Chondrocyte (in vitro differentiated cells): ENCODE results near the gene LEKR1. TPM values are rescaled to one million over a fixed set of nuclear protein-coding genes. Genes with fewer than 3 reads are reported as not detected.

ENCODE experiments used
- DNase-seq: peaks from one replicate; pipeline ENCODE4 v3.0.0; 2021; ENCODE audit warnings: mixed read lengths, low spot score
- H3K27ac Mint-ChIP-seq: one replicate; pipeline ENCODE4 v1.8.0; 2021; ENCODE audit warnings: mild to moderate bottlenecking, moderate library complexity, mixed read lengths; ENCODE audit not compliant: unreplicated experiment
- H3K27me3 Mint-ChIP-seq: 2 replicates; pipeline ENCODE4 v1.8.0; 2021; ENCODE audit warnings: low read depth, mixed read lengths
- H3K36me3 Mint-ChIP-seq: 2 replicates; pipeline ENCODE4 v1.8.0; 2021; ENCODE audit warnings: low read depth, mixed read lengths
- H3K4me1 Mint-ChIP-seq: 2 replicates; pipeline ENCODE4 v1.8.0; 2021; ENCODE audit warnings: low read depth, mild to moderate bottlenecking, mixed read lengths
- H3K4me3 Mint-ChIP-seq: one replicate; pipeline ENCODE4 v1.8.0; 2021; ENCODE audit warnings: mild to moderate bottlenecking, moderate library complexity, mixed read lengths; ENCODE audit not compliant: unreplicated experiment
- H3K9me3 Mint-ChIP-seq: 2 replicates; pipeline ENCODE4 v1.8.0; 2021; ENCODE audit warnings: low read depth, mixed read lengths
- total RNA-seq: library from RNA; stranded (reverse); gene quantifications from 3 replicates; pipeline ENCODE4 v1.2.1, GENCODE V29; 2021
- TF ChIP-seq, protein P1 (sequence below): fragments of 200-600 bp; sonication (generic); IDR thresholded peaks from 2 replicates; pipeline ENCODE4 v1.5.0; 2021; ENCODE audit warnings: antibody characterized with exemption, mild to moderate bottlenecking, moderate library complexity

LEKR1 gene
- total RNA-seq, 1 donor from 2014 or later, result 0.45 TPM

DNA sequence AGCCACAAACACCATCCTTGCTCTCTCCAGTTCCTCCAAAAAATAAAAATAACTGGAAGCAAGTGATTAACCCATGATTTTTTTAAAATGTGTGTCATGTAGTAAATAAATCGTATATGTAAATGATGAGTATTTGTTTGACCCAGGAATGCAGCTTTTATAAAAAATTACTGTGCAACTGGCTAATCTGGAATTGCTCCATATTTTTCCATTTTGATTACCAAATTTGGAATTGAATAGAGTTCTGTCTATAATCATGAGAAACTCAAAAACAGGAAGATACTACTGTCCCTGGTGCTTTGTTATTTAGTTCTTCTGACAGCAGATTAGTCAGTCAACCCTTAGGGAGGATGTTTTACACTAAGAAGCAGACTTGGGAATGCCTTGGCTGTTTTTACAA, 217.6 kb downstream of the LEKR1 start:
- Mint-ChIP-seq H3K4me3 (no peak overlapping the region), H3K27me3 (no peaks in the 10 kb centered on the region), H3K36me3 (no peaks in the 10 kb centered on the region), H3K4me1 (no peaks in the 10 kb centered on the region), H3K9me3 (no peaks in the 10 kb centered on the region), H3K27ac (no peak overlapping the region)
- TF ChIP-seq, protein P1, sequence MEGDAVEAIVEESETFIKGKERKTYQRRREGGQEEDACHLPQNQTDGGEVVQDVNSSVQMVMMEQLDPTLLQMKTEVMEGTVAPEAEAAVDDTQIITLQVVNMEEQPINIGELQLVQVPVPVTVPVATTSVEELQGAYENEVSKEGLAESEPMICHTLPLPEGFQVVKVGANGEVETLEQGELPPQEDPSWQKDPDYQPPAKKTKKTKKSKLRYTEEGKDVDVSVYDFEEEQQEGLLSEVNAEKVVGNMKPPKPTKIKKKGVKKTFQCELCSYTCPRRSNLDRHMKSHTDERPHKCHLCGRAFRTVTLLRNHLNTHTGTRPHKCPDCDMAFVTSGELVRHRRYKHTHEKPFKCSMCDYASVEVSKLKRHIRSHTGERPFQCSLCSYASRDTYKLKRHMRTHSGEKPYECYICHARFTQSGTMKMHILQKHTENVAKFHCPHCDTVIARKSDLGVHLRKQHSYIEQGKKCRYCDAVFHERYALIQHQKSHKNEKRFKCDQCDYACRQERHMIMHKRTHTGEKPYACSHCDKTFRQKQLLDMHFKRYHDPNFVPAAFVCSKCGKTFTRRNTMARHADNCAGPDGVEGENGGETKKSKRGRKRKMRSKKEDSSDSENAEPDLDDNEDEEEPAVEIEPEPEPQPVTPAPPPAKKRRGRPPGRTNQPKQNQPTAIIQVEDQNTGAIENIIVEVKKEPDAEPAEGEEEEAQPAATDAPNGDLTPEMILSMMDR, result no peak
- DNase-seq, result no peak

DNA sequence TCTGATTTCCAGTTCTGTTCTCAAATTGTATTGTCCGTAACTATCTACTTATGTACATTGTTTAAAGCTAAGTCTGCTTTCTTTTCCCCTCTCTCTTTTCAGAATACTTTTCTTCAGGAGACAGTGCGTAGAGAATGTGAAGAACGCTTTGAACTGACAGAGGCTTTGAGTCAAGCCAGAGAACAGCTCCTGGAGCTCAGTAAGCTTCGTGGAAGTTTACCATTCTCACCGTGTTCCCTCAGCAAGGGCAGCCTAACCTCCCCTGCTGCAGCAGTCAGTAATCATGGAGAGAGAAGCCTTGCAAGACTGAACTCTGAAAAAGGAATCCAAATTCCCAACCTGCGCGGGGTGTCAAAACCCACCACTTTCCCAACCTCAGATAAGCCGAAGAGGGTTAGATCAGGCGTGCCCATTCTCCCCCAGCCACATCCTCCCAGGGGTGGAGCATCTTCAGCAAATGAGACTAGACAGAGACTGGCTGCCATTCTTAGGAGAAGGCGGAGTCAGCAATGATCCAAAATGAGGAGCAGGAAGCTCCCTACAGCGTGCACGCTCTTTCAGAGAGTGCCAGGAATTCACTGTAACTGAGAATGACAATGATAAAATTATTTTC, 219.2 kb downstream of the LEKR1 start:
- no peaks in the 10 kb centered on the region for H3K36me3 Mint-ChIP-seq
- H3K4me3 Mint-ChIP-seq, result no peak overlapping the region
- no peak overlapping the region for H3K27ac Mint-ChIP-seq
- no peaks in the 10 kb centered on the region for H3K9me3 Mint-ChIP-seq
- no peaks in the 10 kb centered on the region for H3K27me3 Mint-ChIP-seq
- no peaks in the 10 kb centered on the region for H3K4me1 Mint-ChIP-seq
- DNase-seq, result no peak
- TF ChIP-seq, protein P1, result no peak

DNA sequence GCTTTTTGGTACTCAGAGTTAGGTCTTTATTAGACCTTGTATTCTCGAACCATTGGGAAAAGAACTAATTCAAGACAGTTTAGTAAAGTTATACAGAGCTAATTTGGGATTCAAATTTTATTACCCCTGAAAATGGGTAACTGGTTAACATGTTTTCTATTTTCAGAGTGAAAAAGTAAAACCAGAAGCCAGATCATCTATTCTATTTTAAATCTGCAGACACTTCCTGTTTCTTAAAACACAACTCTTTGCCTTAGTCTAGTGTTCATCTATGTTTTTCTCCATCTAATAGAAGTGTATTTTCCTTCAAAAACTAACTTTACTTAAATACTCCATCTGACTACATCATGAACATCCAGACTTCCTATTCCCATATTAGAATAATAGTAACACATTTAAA, 220.4 kb downstream of the LEKR1 start:
- DNase-seq, result no peak
- no peaks in the 10 kb centered on the region for H3K9me3 Mint-ChIP-seq
- no peaks in the 10 kb centered on the region for H3K4me1 Mint-ChIP-seq
- TF ChIP-seq, protein P1, result no peak
- H3K27ac Mint-ChIP-seq, result no peak overlapping the region
- no peaks in the 10 kb centered on the region for H3K27me3 Mint-ChIP-seq
- no peaks in the 10 kb centered on the region for H3K36me3 Mint-ChIP-seq
- H3K4me3 Mint-ChIP-seq, result no peak overlapping the region

DNA sequence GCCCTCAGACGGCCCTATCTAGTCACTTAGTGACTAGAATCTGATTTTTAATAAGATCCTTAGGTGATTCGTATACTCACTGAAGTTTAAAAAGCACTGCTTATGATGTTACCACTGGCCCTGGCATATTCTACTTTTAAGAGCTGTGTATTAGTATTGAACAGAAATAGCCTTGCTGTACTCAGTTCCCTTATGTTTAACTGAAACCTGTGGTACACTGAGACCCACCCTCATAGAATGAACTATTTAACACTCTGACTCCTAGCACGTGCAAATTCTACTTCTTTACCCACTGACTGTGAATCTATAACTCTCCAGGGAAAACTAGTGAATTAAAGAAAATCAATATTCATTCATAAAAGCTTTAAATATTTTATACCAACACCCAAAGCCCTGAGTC, 224.9 kb downstream of the LEKR1 start:
- Mint-ChIP-seq H3K27ac (no peak overlapping the region), H3K4me3 (no peak overlapping the region), H3K9me3 (no peaks in the 10 kb centered on the region), H3K27me3 (no peaks in the 10 kb centered on the region), H3K4me1 (no peaks in the 10 kb centered on the region), H3K36me3 (no peaks in the 10 kb centered on the region)
- TF ChIP-seq, protein P1, result no peak
- DNase-seq, result no peak

DNA sequence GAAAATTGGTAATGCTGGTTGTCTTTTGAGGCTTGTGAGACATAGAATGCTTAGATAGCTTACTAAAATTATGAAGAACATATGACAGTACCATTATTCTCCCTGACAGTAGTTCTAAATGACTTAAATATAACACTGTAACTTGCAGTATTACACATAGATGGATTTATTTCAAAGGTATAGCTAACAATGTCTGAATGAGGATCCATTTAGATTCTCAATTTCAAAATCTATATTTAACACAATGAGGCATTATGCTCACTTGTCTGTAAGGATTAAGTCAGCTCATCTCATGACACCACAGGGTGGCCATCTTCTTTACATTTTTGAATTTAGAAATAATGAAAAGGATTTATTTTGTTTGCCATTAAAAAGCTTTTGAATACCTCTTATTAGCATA, 225.4 kb downstream of the LEKR1 start:
- Mint-ChIP-seq H3K27me3 (no peaks in the 10 kb centered on the region), H3K27ac (no peak overlapping the region), H3K36me3 (no peaks in the 10 kb centered on the region), H3K4me1 (no peaks in the 10 kb centered on the region), H3K9me3 (no peaks in the 10 kb centered on the region), H3K4me3 (no peak overlapping the region)
- no peak for DNase-seq
- TF ChIP-seq, protein P1, result no peak
